BJ (cell line): ENCODE measurements around the gene LYPLAL1. TPM values are rescaled to one million over a fixed set of nuclear protein-coding genes. Genes with fewer than 3 reads are reported as not detected.

Experiments used
- CTCF ChIA-PET: fragments of 350-600 bp; formaldehyde crosslinking; extraction: SDS; loops from one replicate; lab custom pipeline; 2021; ENCODE audit warnings: antibody characterized with exemption, inconsistent platforms; lab: Yijun Ruan, JAX
- POLR2A ChIA-PET: fragments of 300-600 bp; sonication (Branson Sonifier 250); formaldehyde crosslinking; extraction: SDS; loops from one replicate; lab custom pipeline; 2021; ENCODE audit warnings: antibody characterized with exemption; lab: Charles Lee
- DNase-seq: peaks from one replicate; pipeline ENCODE4 v3.0.0-alpha.2; 2011; ENCODE audit warnings: low read depth
- H3K27me3 ChIP-seq: 2 replicates; pipeline ENCODE4 v1.6.0; 2011; ENCODE audit warnings: low read length; ENCODE audit not compliant: control insufficient read depth, insufficient read depth
- H3K36me3 ChIP-seq: 2 replicates; pipeline ENCODE4 v1.5.1; 2011; ENCODE audit warnings: low read length; ENCODE audit not compliant: control insufficient read depth, insufficient read depth
- H3K4me3 ChIP-seq: 2 replicates; pipeline ENCODE4 v1.5.1; 2011; ENCODE audit warnings: low read depth, mild to moderate bottlenecking, control low read depth, low read length
- CTCF ChIP-seq: IDR thresholded peaks from 2 replicates; pipeline ENCODE4 v1.5.1; 2011; ENCODE audit warnings: low read depth, mild to moderate bottlenecking, control low read depth, inconsistent platforms, low read length, moderate library complexity; ENCODE audit not compliant: insufficient read depth
- polyA plus RNA-seq: library from polyadenylated mRNA; depleted of rRNA; stranded (reverse); fragments of >200 nt; gene quantifications from 2 replicates; pipeline ENCODE4 v1.2.3, GENCODE V29; 2011

Gene LYPLAL1
- polyA plus RNA-seq, 1 experiment: 4.1 TPM

- no peak for DNase-seq
- no peak for TF ChIP-seq CTCF
- peaks cover 2% of the 10 kb centered on the region for H3K36me3 ChIP-seq
- H3K4me3 ChIP-seq: no peak overlapping the region
- H3K27me3 ChIP-seq: no peaks in the 10 kb centered on the region
- ChIA-PET CTCF (no interaction called here), POLR2A (no interaction called here)
Measured at GRCh38 chr1:219177940-219178339, 4.3 kb downstream of the LYPLAL1 start.

GRCh38 chr1:219179293-219179692 lies 5.6 kb downstream of the LYPLAL1 start:
- no peak overlapping the region for H3K4me3 ChIP-seq
- no peaks in the 10 kb centered on the region for H3K27me3 ChIP-seq
- ChIA-PET POLR2A (no interaction called here), CTCF (no interaction called here)
- TF ChIP-seq CTCF: no peak
- peaks cover 2% of the 10 kb centered on the region for H3K36me3 ChIP-seq
- no peak for DNase-seq

DNA sequence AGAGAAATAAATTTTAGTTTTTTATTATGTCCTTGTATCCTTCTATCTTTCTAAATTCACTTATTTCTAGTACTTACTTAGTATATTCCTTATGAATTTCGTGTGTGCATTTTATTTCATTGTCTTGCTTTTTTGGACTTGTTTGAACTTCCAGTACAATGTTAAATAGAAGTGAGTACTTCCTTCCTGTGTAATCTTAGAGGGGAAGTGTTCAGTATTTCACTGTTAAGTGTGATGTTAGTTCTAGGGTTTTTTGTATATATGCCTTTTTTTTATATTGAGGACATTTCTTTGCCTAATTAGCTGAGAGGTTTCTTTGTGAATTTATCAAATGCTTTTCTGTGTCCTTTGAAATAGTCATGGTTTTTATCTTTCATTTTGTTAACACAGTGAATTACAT lies 10.7 kb downstream of the LYPLAL1 start:
- Histone ChIP-seq H3K36me3 (peaks cover 2% of the 10 kb centered on the region), H3K27me3 (no peaks in the 10 kb centered on the region), H3K4me3 (no peak overlapping the region)
- ChIA-PET POLR2A (no interaction called here), CTCF (no interaction called here)
- DNase-seq: no peak
- TF ChIP-seq CTCF: no peak

GRCh38 chr1:219185486-219186117 lies 11.9 kb downstream of the LYPLAL1 start:
- CTCF ChIA-PET: no interaction called here
- no peak for TF ChIP-seq CTCF
- DNase-seq: no peak
- no peaks in the 10 kb centered on the region for H3K36me3 ChIP-seq
- H3K27me3 ChIP-seq: no peaks in the 10 kb centered on the region
- POLR2A ChIA-PET: interaction anchor here (0.6 kb wide), 1 partner anchor 176 kb away, joined by 3 read pairs; no protein-coding TSS in a partner anchor
- H3K4me3 ChIP-seq: no peak overlapping the region

DNA sequence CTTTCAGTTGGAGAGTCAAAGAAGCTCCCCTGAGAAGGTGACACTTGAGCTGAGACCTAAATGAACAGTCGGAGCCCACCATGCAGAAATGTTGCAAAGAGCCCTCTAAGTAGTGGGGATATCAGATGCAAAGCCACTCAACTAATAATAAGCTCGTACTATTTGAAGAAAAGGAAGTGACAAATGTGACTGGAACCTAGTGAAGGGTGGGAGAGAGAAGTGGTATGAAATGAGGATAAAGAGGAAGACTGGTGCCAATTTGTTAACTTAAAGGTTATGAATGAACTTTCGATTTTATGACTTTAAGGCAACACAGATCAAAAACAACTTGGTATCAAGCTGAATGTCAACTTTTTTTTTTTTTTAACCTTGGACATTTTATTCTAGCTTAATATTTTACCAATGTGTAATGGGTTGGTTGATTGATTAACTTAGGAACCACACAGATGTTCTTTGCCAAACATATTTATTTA lies 14.7 kb downstream of the LYPLAL1 start:
- ChIA-PET POLR2A (no interaction called here), CTCF (interaction anchor here (1.3 kb wide), 1 partner anchor 197 kb away, joined by 6 read pairs; no protein-coding TSS in a partner anchor)
- TF ChIP-seq CTCF: no peak
- no peak for DNase-seq
- H3K4me3 ChIP-seq: no peak overlapping the region
- H3K36me3 ChIP-seq: no peaks in the 10 kb centered on the region
- no peaks in the 10 kb centered on the region for H3K27me3 ChIP-seq
